ENCODE results near the gene ABRACL. TPM values are rescaled to one million over a fixed set of nuclear protein-coding genes. Genes with fewer than 3 reads are reported as not detected.
"Not testable (repeated sequence)": the region's sequence is repeated elsewhere in the genome, so short reads cannot be mapped to it uniquely, and the experiment has no call there.

ABRACL gene
- total RNA-seq, result 8.5 TPM

GRCh38 chr6:139028658-139029469, at the start of gene ABRACL:
Gene ABRACL, plus strand, starts transcription at chr6:139028745. Its CDS starts 5,416 bp downstream, at chr6:139034161.
- ATAC-seq (peak; percentile 71), DNase-seq (ENCODE audit: low spot score) (peak; percentile 73)
- intact Hi-C loops (cut with DNase I), result no loop called here

- no peak for ATAC-seq
- DNase-seq (ENCODE audit: low spot score), result no peak
- intact Hi-C loops (cut with DNase I), result no loop called here
Measured at GRCh38 chr6:138979365-138979764, 49.2 kb upstream of the ABRACL start.

- intact Hi-C loops (cut with DNase I), result loop anchor here (10.0 kb wide), 1 partner anchor 165 kb away; no protein-coding TSS in a partner anchor
- DNase-seq (ENCODE audit: low spot score) (no peak), ATAC-seq (peak; percentile 41)
Measured at GRCh38 chr6:138979813-138980668, 48.5 kb upstream of the ABRACL start.

GRCh38 chr6:138981416-138981815, 47.1 kb upstream of the ABRACL start:
- intact Hi-C loops (cut with DNase I), result loop anchor here (10.0 kb wide), 1 partner anchor 167 kb away; no protein-coding TSS in a partner anchor
- ATAC-seq (no peak), DNase-seq (ENCODE audit: low spot score) (no peak)

- no peak for ATAC-seq
- no peak for DNase-seq (ENCODE audit: low spot score)
- intact Hi-C loops (cut with DNase I), result loop anchor here (10.0 kb wide), 1 partner anchor 172 kb away; no protein-coding TSS in a partner anchor
Measured at GRCh38 chr6:138986578-138986977, 42.0 kb upstream of the ABRACL start.

- peak; percentile 63 for DNase-seq (ENCODE audit: low spot score)
- peak; percentile 5 for ATAC-seq
- intact Hi-C loops (cut with DNase I), result loop anchor here (10.0 kb wide), 1 partner anchor 172 kb away; no protein-coding TSS in a partner anchor
Measured at GRCh38 chr6:138987080-138987642, 41.4 kb upstream of the ABRACL start.

- intact Hi-C loops (cut with DNase I), result loop anchor here (10.0 kb wide), 1 partner anchor 173 kb away; no protein-coding TSS in a partner anchor
- peak; percentile 92 for DNase-seq (ENCODE audit: low spot score)
- peak; percentile 99 for ATAC-seq
Measured at GRCh38 chr6:138987643-138988468, 40.7 kb upstream of the ABRACL start, which contains the start of gene REPS1. Gene REPS1, minus strand, starts transcription at chr6:138988253. Its CDS starts 571 bp downstream, at chr6:138987682.

GRCh38 chr6:138988469-138988834, 40.1 kb upstream of the ABRACL start:
- DNase-seq (ENCODE audit: low spot score) (no peak), ATAC-seq (peak; percentile 3)
- intact Hi-C loops (cut with DNase I), result loop anchor here (10.0 kb wide), 1 partner anchor 174 kb away; no protein-coding TSS in a partner anchor

- intact Hi-C loops (cut with DNase I), result loop anchor here (10.0 kb wide), 1 partner anchor 175 kb away; no protein-coding TSS in a partner anchor
- ATAC-seq (no peak), DNase-seq (ENCODE audit: low spot score) (no peak)
Measured at GRCh38 chr6:138989098-138989983, 39.2 kb upstream of the ABRACL start.

- DNase-seq (ENCODE audit: low spot score) (no peak), ATAC-seq (no peak)
- intact Hi-C loops (cut with DNase I), result no loop called here
Measured at GRCh38 chr6:138991206-138991605, 37.3 kb upstream of the ABRACL start.

- DNase-seq (ENCODE audit: low spot score); intact Hi-C loops (cut with DNase I); ATAC-seq: not testable (repeated sequence)
Measured at GRCh38 chr6:138992965-138993364, 35.6 kb upstream of the ABRACL start.

GRCh38 chr6:138993410-138993809, 35.1 kb upstream of the ABRACL start:
- ATAC-seq; DNase-seq (ENCODE audit: low spot score); intact Hi-C loops (cut with DNase I): not testable (repeated sequence)

GRCh38 chr6:138996524-138996923, 32.0 kb upstream of the ABRACL start:
- DNase-seq (ENCODE audit: low spot score) (no peak), ATAC-seq (peak; percentile 36)
- intact Hi-C loops (cut with DNase I), result no loop called here

- no peak for DNase-seq (ENCODE audit: low spot score)
- intact Hi-C loops (cut with DNase I), result no loop called here
- no peak for ATAC-seq
Measured at GRCh38 chr6:138997136-138997535, 31.4 kb upstream of the ABRACL start.

- no peak for ATAC-seq
- intact Hi-C loops (cut with DNase I), result no loop called here
- no peak for DNase-seq (ENCODE audit: low spot score)
Measured at GRCh38 chr6:138999949-139000725, 28.4 kb upstream of the ABRACL start.

- DNase-seq (ENCODE audit: low spot score) (no peak), ATAC-seq (no peak)
- intact Hi-C loops (cut with DNase I), result no loop called here
Measured at GRCh38 chr6:139003751-139004150, 24.8 kb upstream of the ABRACL start.
